NOMO-1 treated with DMSO at 0.1 percent for 48 hours (cell line): Measurements from ENCODE around the gene P4HA2.

Experiments
- DNase-seq: peaks from one replicate; lab custom pipeline; 2025; ENCODE audit not compliant: unreplicated experiment; lab: John Stamatoyannopoulos, UW

Gene P4HA2

DNA sequence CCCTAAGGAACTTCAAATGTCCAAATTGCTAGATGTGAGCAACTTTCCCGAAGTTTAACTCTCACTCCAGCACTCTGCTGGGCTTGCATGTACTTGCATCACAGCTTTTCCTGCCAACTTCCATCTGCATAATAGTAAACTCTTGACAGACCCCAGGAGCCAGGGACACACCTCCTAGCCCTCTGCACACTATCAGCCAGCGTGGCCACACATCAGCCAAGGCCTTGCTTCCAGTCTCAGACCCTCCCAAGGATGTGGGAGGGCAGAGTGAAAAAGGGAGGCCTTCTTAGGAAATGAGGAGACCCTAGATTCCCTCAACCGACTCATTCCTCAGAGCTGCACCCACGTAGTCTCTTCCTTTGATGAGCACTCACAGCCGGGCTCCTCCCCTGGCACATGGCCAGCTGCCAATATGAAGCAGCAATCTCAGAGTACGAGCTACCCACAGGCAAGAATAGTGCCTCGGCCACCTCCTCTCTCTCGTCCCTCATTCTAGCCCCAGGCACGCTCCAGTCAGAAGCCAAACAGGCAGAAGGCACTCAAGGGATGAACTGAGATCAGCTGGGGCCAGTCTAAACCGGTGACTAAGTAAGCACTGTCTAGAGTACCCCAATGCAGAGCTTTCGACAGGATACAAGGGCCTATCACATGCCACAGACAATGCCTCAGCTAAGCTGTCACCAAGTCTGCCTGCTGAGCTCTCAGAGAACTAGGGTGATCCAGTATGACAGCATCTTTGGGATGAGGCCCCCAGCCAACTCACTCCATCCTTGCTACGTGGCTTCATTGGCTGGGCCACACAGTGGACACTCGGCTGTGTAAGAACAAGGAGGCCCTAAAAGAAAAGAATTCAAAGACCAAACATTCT lies 2.3 kb downstream of the P4HA2 start:
- DNase-seq, result no peak

DNA sequence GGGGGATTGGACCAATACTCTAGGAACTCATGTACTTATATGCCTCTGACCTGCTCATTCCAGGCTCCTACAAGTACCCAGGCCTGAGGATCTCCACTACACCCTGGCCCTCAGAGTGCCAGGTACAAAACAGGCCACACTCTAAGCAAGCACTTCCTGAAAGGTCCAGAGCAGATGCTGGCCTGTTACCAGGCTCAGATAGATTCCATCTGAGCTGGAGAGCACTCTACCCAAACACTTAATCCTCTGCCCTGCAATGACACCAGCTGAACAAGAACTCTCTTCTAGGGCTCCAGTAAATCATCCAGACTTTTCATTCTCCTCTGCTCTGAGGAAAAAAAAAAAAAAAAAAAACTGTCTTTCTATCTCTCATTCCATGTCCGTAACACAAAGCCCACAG lies 2.9 kb downstream of the P4HA2 start:
- DNase-seq, result no peak

DNA sequence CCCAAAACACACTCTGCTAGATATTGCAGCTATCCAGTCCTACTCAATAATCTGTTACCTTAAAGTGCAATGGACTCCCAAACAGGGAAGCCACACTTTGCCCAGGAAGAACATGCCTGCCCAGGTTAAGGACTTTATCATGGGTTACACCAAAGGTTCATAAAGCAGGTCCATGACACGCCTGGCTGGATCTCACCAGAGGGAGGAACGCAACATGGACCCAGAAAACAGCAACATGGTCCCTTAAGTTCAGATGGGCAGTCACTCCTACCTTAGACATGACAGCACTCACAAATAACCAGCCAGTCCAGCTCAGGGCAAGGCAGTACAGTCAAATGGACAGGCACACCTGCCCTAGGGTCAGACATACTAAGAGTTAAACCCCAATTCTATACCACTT lies 3.8 kb downstream of the P4HA2 start:
- DNase-seq, result no peak

DNA sequence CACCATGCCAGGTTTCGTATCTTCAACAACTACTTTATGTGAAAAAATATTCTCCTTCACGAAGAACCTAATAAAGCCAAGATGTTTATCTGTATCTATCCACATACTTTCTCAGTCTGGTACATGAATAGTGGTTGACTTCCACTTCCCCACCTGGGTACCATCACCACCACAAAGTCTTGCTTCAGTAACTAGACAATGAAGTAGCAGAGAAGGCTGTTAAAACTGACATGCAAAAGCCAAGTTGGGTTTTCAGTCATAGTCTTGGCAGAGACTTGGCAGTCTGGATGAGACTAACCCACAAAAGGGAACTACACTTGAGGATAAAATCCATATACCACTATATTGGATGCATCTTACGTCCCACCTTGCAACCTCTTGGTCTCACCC lies 5.0 kb downstream of the P4HA2 start:
- DNase-seq, result no peak

DNA sequence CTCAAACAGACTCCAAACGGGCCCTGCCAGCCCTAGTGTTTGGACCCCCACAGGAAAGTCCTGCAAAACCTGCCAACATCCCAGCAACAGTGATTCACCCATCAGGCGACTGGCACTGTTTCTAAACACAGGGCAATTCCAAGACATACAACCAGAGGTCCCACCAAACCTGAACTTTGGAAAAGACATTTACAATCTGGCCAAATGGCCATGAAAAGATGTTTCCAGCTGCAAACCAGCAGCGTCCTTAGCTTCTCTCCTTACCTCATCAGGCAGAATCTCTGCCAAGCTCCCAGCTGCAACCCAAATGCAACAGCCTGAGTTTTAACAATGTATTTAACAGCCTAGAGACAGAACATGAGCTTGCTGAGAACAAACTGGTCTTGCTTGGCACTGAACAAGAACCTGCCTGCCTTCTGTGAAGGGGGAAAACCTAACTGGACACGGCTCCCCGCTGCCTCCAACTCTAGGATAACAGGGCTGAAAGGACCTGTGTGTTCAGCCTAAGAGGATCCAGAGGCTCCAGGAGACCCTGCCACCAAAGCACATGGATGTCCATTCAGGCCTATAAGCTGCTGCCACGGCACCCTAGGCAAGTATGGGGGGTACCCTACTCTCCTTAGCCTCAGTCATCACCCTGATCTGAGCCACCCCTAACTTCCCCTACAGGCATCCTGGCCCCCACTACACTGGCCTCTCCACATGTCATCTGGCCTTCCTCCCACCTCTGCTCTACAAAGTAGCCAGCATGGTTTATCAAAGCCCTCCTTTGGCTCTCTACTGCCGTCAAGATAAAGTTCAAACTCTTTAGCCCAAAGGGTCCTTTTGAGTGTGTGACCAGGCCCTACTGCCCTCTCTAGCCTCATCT lies 5.6 kb downstream of the P4HA2 start:
- no peak for DNase-seq

DNA sequence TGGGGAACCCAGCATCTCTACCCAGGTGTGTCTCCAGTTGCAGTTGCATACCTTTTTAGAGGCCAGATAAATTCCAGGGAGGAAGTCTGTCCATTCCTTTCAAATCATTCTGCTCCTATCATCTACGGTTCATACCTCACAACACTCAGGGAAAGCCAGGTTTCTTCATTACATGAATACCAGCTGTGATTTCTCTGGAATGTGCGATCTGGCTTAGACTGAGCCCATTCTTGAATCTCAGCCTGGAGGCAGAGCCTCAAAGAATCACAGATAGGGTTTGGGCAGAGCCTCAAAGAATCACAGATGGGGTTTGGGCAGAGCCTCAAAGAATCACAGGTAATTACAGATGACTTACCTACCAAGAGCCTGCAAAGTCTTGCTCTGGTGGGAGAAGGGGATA lies 7.2 kb downstream of the P4HA2 start:
- no peak for DNase-seq

DNA sequence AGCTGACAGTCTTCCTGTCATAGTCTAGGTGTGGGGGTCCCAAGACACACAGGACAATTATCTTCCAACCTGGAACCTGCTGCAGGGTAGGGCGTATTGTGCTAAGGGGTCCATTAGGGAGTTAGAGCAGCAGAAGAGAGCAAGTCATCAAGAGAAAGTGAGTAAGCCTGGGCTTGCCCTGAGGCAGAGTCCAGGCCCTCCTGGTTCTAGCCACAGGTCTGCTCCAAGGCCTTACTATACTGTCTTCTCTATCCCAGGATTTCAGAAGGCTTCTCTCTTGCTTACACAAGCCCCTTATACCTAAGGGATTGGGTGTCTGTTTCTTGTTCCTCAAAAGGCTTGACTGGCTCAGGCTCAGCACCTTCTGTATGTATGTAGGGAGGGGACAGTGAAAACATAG lies 7.7 kb downstream of the P4HA2 start:
- DNase-seq, result no peak

DNA sequence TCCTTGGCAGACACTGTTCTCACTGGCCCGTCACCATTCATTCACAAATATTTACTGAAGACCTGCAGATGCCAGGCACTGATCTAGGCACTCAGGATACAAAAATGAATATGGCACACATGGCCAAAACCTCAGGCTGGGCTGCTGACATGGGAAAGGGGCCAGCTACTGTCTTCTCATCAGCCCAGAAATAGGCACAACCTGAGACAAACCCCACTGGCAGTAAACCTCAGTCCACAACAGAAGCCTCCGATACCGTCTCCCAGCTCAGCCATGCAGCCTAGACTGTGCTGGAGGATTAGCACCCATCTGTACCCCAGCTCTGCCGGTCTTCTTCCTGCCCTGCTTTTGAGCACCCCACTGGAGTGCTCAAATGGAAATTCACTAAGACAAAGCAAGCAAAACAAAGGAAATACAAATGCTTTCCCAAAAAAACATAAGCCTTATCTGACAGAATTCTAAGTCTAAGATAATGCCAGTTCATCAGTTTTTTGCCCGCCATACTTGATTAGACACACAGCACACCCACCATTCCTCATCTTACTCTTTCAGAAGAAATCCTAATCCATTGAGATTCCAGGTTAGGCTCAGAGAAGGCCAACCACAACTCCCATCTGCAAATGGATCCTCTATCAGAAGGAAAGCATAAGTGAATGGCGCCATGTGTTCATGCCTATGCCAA lies 8.2 kb downstream of the P4HA2 start:
- no peak for DNase-seq

DNA sequence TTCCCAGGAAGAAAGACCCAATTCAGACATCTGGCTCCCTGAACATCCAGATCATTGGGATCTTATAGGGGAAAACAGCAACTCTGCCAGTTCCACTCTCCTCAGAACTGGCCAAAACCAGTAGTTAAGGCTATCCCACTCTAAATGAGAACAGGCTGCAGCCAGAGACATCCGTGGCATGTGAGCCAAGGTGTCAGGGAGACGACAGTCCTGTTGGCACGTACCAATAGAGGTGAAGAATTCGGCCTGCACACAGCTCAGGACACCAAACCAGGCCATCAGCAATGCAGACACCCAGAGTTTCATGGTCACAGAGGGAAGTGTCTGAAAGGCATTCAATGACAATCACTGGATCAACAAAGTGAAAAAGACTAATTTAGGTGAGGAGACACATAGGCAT lies 9.3 kb downstream of the P4HA2 start:
- no peak for DNase-seq

DNA sequence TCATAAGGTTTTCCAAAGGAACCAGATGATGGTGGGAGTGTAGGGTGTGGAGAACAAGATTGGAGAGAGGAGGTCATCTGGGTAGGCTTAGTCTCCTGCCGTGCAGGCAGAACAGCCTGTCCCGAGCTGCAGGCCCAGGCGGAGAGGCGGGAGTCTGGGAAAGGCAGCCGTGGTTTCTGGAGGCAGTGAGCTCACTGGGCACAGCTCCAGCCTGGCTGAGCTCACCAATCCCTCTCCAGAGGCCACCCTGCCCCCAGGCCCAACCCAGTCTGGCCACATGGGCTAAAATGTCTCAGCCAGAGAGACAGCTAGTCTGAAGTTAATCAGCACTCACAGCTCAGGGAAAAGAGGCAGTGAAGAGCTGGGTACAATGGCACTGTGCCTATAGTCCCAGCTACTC lies 12.3 kb downstream of the P4HA2 start:
- no peak for DNase-seq

DNA sequence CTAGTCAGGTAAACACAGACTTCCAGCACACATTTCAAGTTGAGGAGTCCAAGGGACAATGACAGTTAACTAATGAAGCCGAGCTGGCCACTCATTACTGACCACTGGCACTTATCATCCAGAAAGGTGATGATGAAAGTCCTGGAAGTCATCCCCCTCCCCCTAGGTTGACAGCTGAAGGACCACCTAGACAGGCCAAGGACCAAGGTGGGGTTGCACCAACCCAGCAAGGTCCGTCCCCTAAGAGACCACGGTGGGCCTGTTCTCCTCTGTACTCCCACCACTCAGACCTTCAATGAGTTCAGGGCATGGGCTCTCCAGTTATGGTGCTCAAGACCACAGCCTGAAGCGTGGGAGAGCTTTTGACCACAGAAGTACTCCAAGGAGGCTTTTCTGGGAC lies 13.2 kb downstream of the P4HA2 start:
- no peak for DNase-seq

DNA sequence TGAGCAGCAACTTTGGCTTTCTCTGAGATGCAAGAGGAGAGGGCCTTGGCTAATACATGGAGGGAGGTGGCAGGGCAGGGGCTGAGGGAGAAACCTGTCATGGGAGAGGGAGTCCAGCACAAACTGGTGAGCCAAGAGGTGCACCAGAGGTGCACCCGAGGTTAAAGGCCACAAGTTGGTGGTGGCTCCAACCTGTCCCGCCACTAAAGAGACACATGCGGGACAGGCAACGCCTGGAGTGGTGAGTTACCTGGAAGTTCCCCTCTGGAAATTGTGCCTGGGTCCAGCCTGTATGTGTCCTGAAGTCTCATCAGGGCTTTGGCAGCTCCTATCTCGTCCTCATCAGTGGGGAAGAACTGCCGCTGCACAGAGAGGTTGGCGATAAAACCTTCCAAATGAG lies 14.0 kb downstream of the P4HA2 start:
- DNase-seq, result no peak

DNA sequence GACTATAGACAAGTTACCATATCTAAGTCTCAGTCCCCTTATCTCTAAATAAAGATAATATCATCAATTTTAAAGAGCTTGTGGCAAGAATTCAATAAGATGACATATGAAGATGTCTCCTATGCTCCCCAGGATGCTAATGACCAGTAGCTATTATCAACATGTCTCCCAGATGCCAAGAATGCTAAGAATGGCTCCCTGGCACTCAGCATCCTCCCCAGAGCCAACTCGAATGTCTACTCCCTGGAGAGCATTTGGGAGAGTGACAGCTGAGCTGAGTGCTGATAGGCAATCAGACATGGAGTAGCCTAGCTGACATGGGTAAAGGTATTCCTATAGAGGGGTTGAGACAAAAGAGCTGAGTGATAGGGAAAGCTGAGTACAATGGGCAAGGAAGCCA lies 15.9 kb downstream of the P4HA2 start:
- no peak for DNase-seq

DNA sequence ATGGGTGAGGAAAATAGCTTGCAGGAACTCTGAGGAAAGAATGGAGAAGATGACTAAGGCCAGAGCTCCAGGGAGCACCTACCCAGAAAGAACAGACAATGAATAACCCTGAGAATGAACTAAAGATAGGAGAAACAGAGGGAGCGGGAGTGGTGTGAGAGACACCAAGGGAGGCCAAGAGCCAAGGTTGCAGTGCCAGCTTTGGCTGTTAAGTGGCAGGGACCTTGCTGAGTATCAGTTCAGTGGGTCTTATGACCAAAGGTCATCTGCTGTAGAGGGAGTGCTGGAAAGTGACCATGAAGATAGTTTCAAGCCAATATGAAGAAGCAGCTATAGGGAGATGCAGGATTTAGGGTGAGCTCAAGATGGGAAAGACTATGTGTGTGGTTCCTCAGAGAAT lies 16.7 kb downstream of the P4HA2 start:
- no peak for DNase-seq

DNA sequence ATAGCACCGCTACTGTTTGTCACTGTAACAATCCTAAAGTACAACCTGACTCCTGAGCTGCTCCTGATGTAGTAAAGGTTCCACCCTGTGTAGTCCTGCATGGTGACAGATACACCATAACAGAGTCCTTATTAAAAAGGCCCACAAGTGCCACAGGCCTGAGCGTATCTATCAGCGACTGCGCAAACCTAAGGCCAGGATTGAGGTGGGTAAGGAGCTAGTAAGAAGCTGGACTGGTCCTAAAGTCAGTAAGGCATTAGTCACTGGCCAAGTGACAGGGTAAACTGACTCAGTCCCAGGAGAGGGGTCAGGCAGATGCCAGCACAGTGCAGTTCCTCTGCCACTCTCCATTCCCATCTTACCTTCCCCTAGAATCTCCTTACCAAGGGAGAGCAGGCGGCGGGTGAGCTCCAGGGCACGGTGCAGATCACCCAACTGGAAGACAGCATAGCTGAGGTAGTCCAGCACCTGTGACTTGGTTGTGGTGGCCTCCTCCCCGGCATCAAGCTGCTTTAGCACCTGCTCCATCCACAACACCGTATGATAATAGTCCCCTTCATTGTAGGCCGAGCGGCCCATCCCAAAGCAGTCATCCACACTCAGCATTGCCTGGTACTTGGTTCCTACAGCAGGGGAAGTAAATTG lies 17.6 kb downstream of the P4HA2 start:
- DNase-seq, result no peak

DNA sequence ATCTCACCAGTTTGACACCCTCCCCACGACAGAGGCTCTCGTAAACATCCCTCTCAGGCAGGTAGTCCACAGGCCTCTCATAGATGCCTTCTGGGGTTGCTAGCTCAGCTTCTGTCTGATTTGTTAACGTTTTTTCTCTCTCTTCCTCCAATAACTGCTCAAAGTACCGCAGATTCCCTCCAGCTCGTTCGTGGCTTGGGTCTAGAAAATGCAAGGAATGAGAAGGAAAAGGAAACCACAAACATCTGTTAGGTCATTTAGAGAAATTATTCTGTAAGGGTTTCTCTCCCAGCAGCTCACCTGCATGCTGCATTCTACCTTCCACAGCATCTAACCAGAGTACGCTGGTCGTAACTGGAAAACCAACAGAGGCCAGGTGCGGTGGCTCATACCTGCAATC lies 18.5 kb downstream of the P4HA2 start:
- DNase-seq, result no peak

DNA sequence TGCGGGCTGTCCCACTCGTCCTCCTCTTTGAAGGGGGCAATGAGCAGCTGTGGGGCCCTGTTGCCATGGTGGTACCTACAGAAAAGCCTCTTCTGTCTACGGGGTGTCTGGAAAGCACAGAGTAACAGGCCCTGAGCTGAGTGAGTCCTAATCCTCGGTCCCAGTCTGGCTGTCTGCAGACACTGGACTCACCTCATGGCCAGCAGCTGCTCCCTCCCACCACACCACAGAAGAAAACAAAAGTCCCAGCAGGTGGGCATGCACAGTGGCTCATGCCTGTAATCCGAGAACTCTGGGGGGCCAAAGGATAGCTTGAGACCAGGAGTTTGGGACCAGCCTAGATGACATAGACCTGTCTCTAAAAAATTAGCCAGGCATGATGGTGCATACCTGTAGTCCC lies 19.9 kb downstream of the P4HA2 start:
- no peak for DNase-seq

DNA sequence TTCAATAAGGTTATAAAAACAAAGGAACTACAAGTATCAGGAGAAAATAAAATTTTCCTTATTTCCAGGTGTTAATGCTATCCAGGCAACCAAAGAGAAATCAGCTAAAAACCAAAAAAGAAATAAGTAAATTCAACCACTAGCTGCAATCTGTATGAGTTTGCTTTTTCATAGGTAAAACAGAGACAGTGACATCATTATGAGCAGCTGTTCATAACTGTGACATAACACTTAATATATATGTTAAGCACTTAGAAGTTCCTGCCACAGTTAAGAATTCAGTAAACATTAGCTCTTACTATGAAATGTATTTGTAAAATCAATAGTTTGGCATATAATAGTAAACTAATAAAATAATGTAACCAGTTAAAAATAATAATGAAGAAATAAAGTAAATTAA lies 20.9 kb downstream of the P4HA2 start:
- DNase-seq, result no peak

DNA sequence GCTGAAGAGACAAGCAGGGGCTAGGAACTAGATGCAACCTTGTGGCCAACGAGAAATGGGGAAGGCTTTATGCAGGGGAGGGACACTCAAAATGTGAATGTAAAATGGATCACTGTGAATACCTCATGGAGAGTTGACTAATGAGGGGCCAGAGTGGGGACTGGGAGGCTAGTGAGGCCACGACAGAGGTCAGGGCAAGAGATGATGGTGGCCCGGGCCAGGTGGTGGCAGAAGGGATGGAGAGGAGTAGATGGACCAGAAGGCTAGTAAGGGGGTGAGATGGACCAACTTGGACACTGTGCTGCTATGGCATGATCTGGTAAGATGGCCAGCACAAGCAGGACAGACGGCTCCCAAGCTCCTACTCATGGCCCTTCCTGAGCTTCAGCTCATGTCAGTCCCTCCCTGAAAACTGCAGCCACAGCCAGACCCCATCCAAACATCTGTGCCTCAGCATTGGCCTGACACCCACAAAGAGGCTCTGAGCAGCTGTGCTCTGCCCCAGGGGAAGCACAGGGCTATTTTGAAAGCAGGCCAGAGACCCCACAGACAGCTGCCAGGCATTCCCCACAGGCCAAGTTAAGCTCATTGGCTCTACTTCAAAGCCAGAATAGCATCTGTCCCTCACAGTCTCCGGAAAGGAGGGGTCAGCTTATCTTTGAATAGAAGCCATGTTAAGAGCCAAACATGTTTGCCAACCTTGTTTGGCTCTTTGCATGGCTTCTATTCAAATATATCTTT lies 22.1 kb downstream of the P4HA2 start:
- no peak for DNase-seq

DNA sequence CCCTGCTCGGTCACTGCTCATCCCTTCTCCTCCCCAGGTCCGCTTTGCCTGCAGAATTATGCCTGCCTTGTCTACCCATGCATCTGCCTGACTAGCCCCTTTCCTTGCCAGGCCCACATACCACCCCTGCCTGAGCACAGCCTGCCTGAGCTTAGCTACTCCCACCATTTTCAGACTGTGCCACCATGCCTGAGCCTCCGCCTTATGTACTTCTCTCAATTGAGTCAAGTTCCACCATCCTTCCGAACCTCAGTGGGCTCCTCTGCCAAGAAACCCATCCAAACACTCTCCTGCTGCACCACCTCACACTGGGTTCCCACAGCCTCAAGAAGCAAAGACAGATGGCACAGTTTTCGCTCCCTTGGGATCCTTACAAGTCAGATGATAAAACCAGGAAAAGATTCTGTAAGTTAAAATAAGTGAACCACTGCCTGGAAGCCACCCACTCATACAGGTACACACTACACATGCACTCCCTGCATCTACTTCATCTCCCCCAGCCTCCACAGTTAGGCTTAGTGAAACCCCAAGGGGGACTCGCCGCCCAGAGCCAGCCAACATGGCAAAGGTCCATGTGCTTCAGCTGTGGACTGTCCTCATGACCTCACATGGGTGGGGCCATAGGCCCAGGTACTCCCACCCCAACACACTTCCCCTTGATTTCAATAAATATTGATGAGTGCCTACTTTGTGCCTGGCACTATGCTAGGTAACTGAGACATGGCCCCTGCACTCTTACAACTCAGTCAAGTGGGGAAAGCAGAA lies 23.1 kb downstream of the P4HA2 start:
- DNase-seq, result no peak
